ENCODE measurements around the gene KSR1.

DNA sequence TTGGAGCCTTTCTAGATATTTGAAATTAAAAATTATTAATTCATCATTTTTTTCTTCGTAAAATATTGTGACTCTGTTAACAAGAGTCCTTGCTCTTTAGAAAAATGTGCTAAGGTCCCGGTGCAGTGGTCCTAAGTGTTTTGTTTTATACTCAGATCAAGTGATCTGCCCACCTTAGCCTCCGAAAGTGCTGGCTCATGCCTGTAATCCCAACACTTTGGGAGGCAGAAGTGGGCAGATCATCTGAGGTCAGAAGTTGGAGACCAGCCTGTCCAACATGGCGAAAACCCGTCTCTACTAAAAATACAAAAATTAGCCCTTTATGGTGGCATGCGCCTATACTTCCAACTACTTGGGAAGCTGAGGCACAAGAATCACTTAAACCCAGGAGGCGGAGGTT lies 92.1 kb downstream of the KSR1 start:
- TF ChIP-seq POLR2A (IDR thresholded peaks at IDR 0.05), result no peak
- TF ChIP-seq, protein P1, sequence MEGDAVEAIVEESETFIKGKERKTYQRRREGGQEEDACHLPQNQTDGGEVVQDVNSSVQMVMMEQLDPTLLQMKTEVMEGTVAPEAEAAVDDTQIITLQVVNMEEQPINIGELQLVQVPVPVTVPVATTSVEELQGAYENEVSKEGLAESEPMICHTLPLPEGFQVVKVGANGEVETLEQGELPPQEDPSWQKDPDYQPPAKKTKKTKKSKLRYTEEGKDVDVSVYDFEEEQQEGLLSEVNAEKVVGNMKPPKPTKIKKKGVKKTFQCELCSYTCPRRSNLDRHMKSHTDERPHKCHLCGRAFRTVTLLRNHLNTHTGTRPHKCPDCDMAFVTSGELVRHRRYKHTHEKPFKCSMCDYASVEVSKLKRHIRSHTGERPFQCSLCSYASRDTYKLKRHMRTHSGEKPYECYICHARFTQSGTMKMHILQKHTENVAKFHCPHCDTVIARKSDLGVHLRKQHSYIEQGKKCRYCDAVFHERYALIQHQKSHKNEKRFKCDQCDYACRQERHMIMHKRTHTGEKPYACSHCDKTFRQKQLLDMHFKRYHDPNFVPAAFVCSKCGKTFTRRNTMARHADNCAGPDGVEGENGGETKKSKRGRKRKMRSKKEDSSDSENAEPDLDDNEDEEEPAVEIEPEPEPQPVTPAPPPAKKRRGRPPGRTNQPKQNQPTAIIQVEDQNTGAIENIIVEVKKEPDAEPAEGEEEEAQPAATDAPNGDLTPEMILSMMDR (IDR thresholded peaks at IDR 0.05), result no peak

All from Peyer's patch (tissue), 4 donors.